LNCaP clone FGC (cell line): Measurements from ENCODE around the gene OR10A2.
"Not testable (repeated sequence)": the region's sequence is repeated elsewhere in the genome, so short reads cannot be mapped to it uniquely, and the experiment has no call there.

Experiments
- DNase-seq: peaks from one replicate; pipeline ENCODE4 v3.0.0-alpha.2; 2011; ENCODE audit warnings: low read depth
- H3K4me3 ChIP-seq: 2 replicates; pipeline ENCODE4 v1.5.1; 2011; ENCODE audit warnings: mild to moderate bottlenecking, low read depth, low read length, control low read depth
- CTCF ChIP-seq: IDR thresholded peaks from 2 replicates; pipeline ENCODE4 v1.5.1; 2012; ENCODE audit warnings: mild to moderate bottlenecking; ENCODE audit not compliant: control insufficient read depth, insufficient read depth; ENCODE audit errors: extremely low read depth

Gene OR10A2

GRCh38 chr11:6882751-6883150 lies 19.9 kb downstream of the OR10A2 start:
- TF ChIP-seq CTCF = no peak
- H3K4me3 ChIP-seq = no peak overlapping the region
- no peak for DNase-seq

GRCh38 chr11:6887711-6888110 lies 24.9 kb downstream of the OR10A2 start:
- H3K4me3 ChIP-seq, DNase-seq: not testable (repeated sequence)

GRCh38 chr11:6888830-6889229 lies 26.0 kb downstream of the OR10A2 start:
- no peak for TF ChIP-seq CTCF
- H3K4me3 ChIP-seq = no peak overlapping the region
- DNase-seq = no peak

- no peak for DNase-seq
- no peak overlapping the region for H3K4me3 ChIP-seq
- no peak for TF ChIP-seq CTCF
These were observed 27.0 kb downstream of the OR10A2 start for GRCh38 chr11:6889835-6890234.

- DNase-seq = no peak
- TF ChIP-seq CTCF = no peak
- H3K4me3 ChIP-seq = no peak within 1 kb of the TSS
These were observed 29.5 kb downstream of the OR10A2 start, which contains the start of gene OR2D2 for GRCh38 chr11:6892400-6892799. OR2D2 (minus strand) TSS chr11:6892500; CDS start chr11:6892500, 0 bp downstream.

GRCh38 chr11:6894097-6894496 lies 31.2 kb downstream of the OR10A2 start:
- no peak for DNase-seq
- TF ChIP-seq CTCF = no peak
- no peak overlapping the region for H3K4me3 ChIP-seq

GRCh38 chr11:6895010-6895409 lies 32.2 kb downstream of the OR10A2 start:
- DNase-seq = no peak
- H3K4me3 ChIP-seq = no peak overlapping the region
- TF ChIP-seq CTCF = no peak
